PC-9 (cell line): ENCODE results near the gene SCEL. TPM values are rescaled to one million over a fixed set of nuclear protein-coding genes. Genes with fewer than 3 reads are reported as not detected.

Source experiments
- BruUV-seq: library from RNA; stranded (reverse); fragments of 400-500 nt; replicated peaks from 2 replicates; lab custom pipeline; 2021; lab: Mats Ljungman, UMichigan
- CTCF ChIA-PET: fragments of 300-600 bp; sonication (Branson Sonifier 250); formaldehyde crosslinking; loops from one replicate; lab custom pipeline; 2022; ENCODE audit warnings: antibody characterized with exemption; lab: Charles Lee
- POLR2A ChIA-PET: fragments of 300-600 bp; sonication (Branson Sonifier 250); formaldehyde crosslinking; loops from one replicate; lab custom pipeline; 2022; ENCODE audit warnings: antibody characterized with exemption; ENCODE audit not compliant: unreplicated experiment; lab: Charles Lee
- DNase-seq, 2 experiments: peaks; one replicate each; pipeline versions ENCODE4 v3.0.0 to v3.0.0-alpha.2; 2015 to 2022; ENCODE audit warnings: mixed read lengths in 1 of 2
- H2AFZ ChIP-seq: fragments of 200-600 bp; sonication (generic); 2 replicates; pipeline ENCODE4 v1.8.1; 2017; ENCODE audit warnings: antibody characterized with exemption
- H3F3A ChIP-seq: fragments of 200-600 bp; sonication (generic); 2 replicates; pipeline ENCODE4 v1.8.1; 2017; ENCODE audit warnings: antibody characterized with exemption, mild to moderate bottlenecking, low read depth; ENCODE audit not compliant: insufficient read depth
- H3K27ac ChIP-seq: fragments of 200-600 bp; sonication (generic); 2 replicates; pipeline ENCODE4 v1.6.1; 2016; ENCODE audit warnings: mixed run types
- H3K27me3 ChIP-seq: fragments of 200-600 bp; sonication (generic); 2 replicates; pipeline ENCODE4 v1.6.1; 2016; ENCODE audit warnings: low read depth, mixed run types; ENCODE audit not compliant: insufficient read depth
- H3K36me3 ChIP-seq: fragments of 200-600 bp; sonication (generic); 2 replicates; pipeline ENCODE4 v1.6.1; 2016; ENCODE audit warnings: low read depth, mixed run types
- H3K4me1 ChIP-seq: fragments of 200-600 bp; sonication (generic); replicated peaks from 2 replicates; pipeline ENCODE4 v1.6.1; 2016; ENCODE audit warnings: mixed run types; ENCODE audit not compliant: insufficient read depth
- H3K4me2 ChIP-seq: fragments of 200-600 bp; sonication (generic); 2 replicates; pipeline ENCODE4 v1.6.1; 2017; ENCODE audit warnings: mixed run types
- H3K4me3 ChIP-seq: fragments of 200-600 bp; sonication (generic); 2 replicates; pipeline ENCODE4 v1.6.1; 2016; ENCODE audit warnings: mixed run types
- H3K79me2 ChIP-seq: fragments of 200-600 bp; sonication (generic); 2 replicates; pipeline ENCODE4 v1.6.1; 2017; ENCODE audit warnings: low read depth, mixed run types
- H3K9me2 ChIP-seq: fragments of 200-600 bp; sonication (generic); 2 replicates; pipeline ENCODE4 v1.8.1; 2017; ENCODE audit warnings: mild to moderate bottlenecking; ENCODE audit not compliant: insufficient read depth
- H3K9me3 ChIP-seq: fragments of 200-600 bp; sonication (generic); 2 replicates; pipeline ENCODE4 v1.8.1; 2016; ENCODE audit warnings: low read depth; ENCODE audit not compliant: insufficient read depth
- H4K20me1 ChIP-seq: fragments of 200-600 bp; sonication (generic); 2 replicates; pipeline ENCODE4 v1.8.1; 2017; ENCODE audit not compliant: insufficient read depth
- CTCF ChIP-seq: fragments of 200-600 bp; sonication (generic); conservative IDR thresholded peaks from 2 replicates; pipeline ENCODE4 v1.6.1; 2017; ENCODE audit warnings: mixed run types, antibody characterized with exemption, mild to moderate bottlenecking, moderate library complexity
- EZH2 ChIP-seq: fragments of 200-600 bp; sonication (generic); IDR thresholded peaks from 2 replicates; pipeline ENCODE4 v1.8.0; 2017; ENCODE audit warnings: antibody characterized with exemption, low read depth
- intact Hi-C: fragments of 100-400 bp; cut with micrococcal nuclease; formaldehyde crosslinking; loops from one replicate; pipeline ENCODE4 v1.10.0; 2022; ENCODE audit not compliant: unreplicated experiment
- total RNA-seq: library from RNA; stranded (reverse); gene quantifications from 2 replicates; pipeline ENCODE4 v1.2.3, GENCODE V29; 2021

SCEL gene
- total RNA-seq, 1 experiment from 2014 or later: 32.5 TPM

GRCh38 chr13:77558016-77558415 lies 22.5 kb downstream of the SCEL start:
- H3K27me3 ChIP-seq: no peaks in the 10 kb centered on the region
- intact Hi-C loops: loop anchor here (1.0 kb wide), 2 partner anchors 36 to 50 kb away; no protein-coding TSS in a partner anchor
- DNase-seq: no peak
- H3K4me2 ChIP-seq: peak overlapping the region; percentile 67
- no peak overlapping the region for H3K4me3 ChIP-seq
- no peaks in the 10 kb centered on the region for H3K9me3 ChIP-seq
- peaks cover 50% of the 10 kb centered on the region for H3K4me1 ChIP-seq
- POLR2A ChIA-PET: no interaction called here
- no peaks in the 10 kb centered on the region for H4K20me1 ChIP-seq
- H3K79me2 ChIP-seq: no peaks in the 10 kb centered on the region
- no peak overlapping the region for H2AFZ ChIP-seq
- peaks cover 15% of the 10 kb centered on the region; the same call in 1 of the 2 replicates for H3K36me3 ChIP-seq
- CTCF ChIA-PET: no interaction called here
- H3K9me2 ChIP-seq: no peaks in the 10 kb centered on the region
- no peak for TF ChIP-seq EZH2
- no peak for TF ChIP-seq CTCF
- no TSS peak for BruUV-seq
- H3K27ac ChIP-seq: peak overlapping the region; percentile 37; the same call in 1 of the 2 replicates
- H3F3A ChIP-seq: peaks cover 25% of the 10 kb centered on the region

- Histone ChIP-seq H3K9me3 (no peaks in the 10 kb centered on the region), H3K79me2 (no peaks in the 10 kb centered on the region), H3K9me2 (no peaks in the 10 kb centered on the region), H3K27ac (no peak overlapping the region), H3K4me3 (no peak overlapping the region), H3F3A (peaks cover 11% of the 10 kb centered on the region), H3K4me1 (peaks cover 17% of the 10 kb centered on the region), H3K27me3 (no peaks in the 10 kb centered on the region), H3K36me3 (peaks cover 15% of the 10 kb centered on the region; the same call in 1 of the 2 replicates), H4K20me1 (no peaks in the 10 kb centered on the region), H2AFZ (no peak overlapping the region), H3K4me2 (no peak overlapping the region)
- POLR2A ChIA-PET: no interaction called here
- no peak for DNase-seq
- intact Hi-C loops: no loop called here
- CTCF ChIA-PET: interaction anchor here (0.7 kb wide), 1 partner anchor 30 kb away, joined by 9 read pairs; no protein-coding TSS in a partner anchor
- BruUV-seq: no TSS peak
- no peak for TF ChIP-seq CTCF
- TF ChIP-seq EZH2: no peak
These were observed 27.6 kb downstream of the SCEL start for GRCh38 chr13:77563111-77563510.

- no peak overlapping the region for H3K4me2 ChIP-seq
- DNase-seq: peak in 1 of 2 experiments; percentile 50
- no peaks in the 10 kb centered on the region for H3K9me2 ChIP-seq
- H3K4me3 ChIP-seq: no peak overlapping the region
- no peaks in the 10 kb centered on the region for H3K27me3 ChIP-seq
- H3K9me3 ChIP-seq: no peaks in the 10 kb centered on the region
- intact Hi-C loops: loop anchor here (1.0 to 2.0 kb wide), 4 partner anchors 57 to 236 kb away; no protein-coding TSS in a partner anchor
- ChIA-PET POLR2A (no interaction called here), CTCF (interaction anchor here (0.6 to 2.0 kb wide), 5 partner anchors 21 to 175 kb away, joined by 3 to 12 read pairs (median 4); no protein-coding TSS in a partner anchor)
- H3K27ac ChIP-seq: no peak overlapping the region
- H3K36me3 ChIP-seq: 0 out of 2 replicates have a peak, but pooled peaks cover 5% of the 10 kb centered on the region
- no peaks in the 10 kb centered on the region; the same call in 1 of the 2 replicates for H3K4me1 ChIP-seq
- no TSS peak for BruUV-seq
- H3K79me2 ChIP-seq: no peaks in the 10 kb centered on the region
- H2AFZ ChIP-seq: no peak overlapping the region
- TF ChIP-seq EZH2 (no peak), CTCF (peak; percentile 81)
- no peaks in the 10 kb centered on the region; the same call in 1 of the 2 replicates for H3F3A ChIP-seq
- H4K20me1 ChIP-seq: no peaks in the 10 kb centered on the region
These were observed 30.1 kb downstream of the SCEL start for GRCh38 chr13:77565635-77566034.
